Progenitor cell of endocrine pancreas (in vitro differentiated cells): ENCODE results near the gene MTAP. TPM values are rescaled to one million over a fixed set of nuclear protein-coding genes. Genes with fewer than 3 reads are reported as not detected.

ENCODE experiments used
- DNase-seq: peaks from one replicate; pipeline ENCODE4 v3.0.0; 2021; ENCODE audit warnings: low spot score; ENCODE audit not compliant: unreplicated experiment
- H3K27ac Mint-ChIP-seq: 2 replicates; pipeline ENCODE4 v1.8.0; 2021; ENCODE audit warnings: mild to moderate bottlenecking, moderate library complexity, mixed read lengths
- H3K27me3 Mint-ChIP-seq: 2 replicates; pipeline ENCODE4 v1.8.0; 2021; ENCODE audit warnings: mixed read lengths
- H3K36me3 Mint-ChIP-seq: 2 replicates; pipeline ENCODE4 v1.8.0; 2022; ENCODE audit warnings: mixed read lengths; ENCODE audit not compliant: insufficient read depth
- H3K4me1 Mint-ChIP-seq: 2 replicates; pipeline ENCODE4 v1.8.0; 2021; ENCODE audit warnings: low read depth, mixed read lengths
- H3K4me3 Mint-ChIP-seq: 2 replicates; pipeline ENCODE4 v1.8.0; 2021; ENCODE audit warnings: low read depth, mild to moderate bottlenecking, moderate library complexity, mixed read lengths
- H3K9me3 Mint-ChIP-seq: 2 replicates; pipeline ENCODE4 v1.8.0; 2021; ENCODE audit warnings: low read depth, mixed read lengths
- total RNA-seq: library from RNA; stranded (reverse); gene quantifications from 2 replicates; pipeline ENCODE4 v1.2.1, GENCODE V29; 2021
- TF ChIP-seq, protein P1 (sequence below): fragments of 200-600 bp; sonication (generic); IDR thresholded peaks from one replicate; pipeline ENCODE4 v1.5.0; 2021; ENCODE audit warnings: antibody characterized with exemption, mild to moderate bottlenecking; ENCODE audit not compliant: unreplicated experiment

Gene MTAP
- total RNA-seq, 1 donor from 2014 or later = 73.4 TPM

DNA sequence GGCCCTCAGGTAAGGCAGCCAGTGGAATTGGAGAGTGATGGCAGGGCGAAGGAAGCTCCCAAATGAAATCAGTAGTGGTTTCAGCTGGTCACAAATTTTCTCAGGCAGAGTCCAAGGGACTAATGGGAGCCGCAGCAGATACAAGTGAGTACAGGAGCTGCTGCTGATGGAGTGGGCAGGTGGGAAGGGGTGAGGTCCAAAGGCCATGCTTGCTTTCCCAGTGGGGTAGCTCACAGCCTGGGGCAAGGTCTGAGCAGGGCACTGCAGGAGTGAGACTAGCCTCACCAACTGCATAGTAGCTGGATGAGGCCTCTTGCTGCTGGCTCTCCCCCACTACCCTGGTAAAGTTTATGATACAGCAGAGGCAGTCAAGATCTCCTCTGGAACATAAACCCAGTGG lies 38.2 kb downstream of the MTAP start:
- Mint-ChIP-seq H3K4me1 (peaks cover 7% of the 10 kb centered on the region), H3K36me3 (peaks cover 92% of the 10 kb centered on the region), H3K4me3 (no peak overlapping the region), H3K27me3 (no peaks in the 10 kb centered on the region), H3K9me3 (peaks cover 64% of the 10 kb centered on the region), H3K27ac (no peak overlapping the region)
- no peak for DNase-seq
- TF ChIP-seq, protein P1, sequence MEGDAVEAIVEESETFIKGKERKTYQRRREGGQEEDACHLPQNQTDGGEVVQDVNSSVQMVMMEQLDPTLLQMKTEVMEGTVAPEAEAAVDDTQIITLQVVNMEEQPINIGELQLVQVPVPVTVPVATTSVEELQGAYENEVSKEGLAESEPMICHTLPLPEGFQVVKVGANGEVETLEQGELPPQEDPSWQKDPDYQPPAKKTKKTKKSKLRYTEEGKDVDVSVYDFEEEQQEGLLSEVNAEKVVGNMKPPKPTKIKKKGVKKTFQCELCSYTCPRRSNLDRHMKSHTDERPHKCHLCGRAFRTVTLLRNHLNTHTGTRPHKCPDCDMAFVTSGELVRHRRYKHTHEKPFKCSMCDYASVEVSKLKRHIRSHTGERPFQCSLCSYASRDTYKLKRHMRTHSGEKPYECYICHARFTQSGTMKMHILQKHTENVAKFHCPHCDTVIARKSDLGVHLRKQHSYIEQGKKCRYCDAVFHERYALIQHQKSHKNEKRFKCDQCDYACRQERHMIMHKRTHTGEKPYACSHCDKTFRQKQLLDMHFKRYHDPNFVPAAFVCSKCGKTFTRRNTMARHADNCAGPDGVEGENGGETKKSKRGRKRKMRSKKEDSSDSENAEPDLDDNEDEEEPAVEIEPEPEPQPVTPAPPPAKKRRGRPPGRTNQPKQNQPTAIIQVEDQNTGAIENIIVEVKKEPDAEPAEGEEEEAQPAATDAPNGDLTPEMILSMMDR = no peak

DNA sequence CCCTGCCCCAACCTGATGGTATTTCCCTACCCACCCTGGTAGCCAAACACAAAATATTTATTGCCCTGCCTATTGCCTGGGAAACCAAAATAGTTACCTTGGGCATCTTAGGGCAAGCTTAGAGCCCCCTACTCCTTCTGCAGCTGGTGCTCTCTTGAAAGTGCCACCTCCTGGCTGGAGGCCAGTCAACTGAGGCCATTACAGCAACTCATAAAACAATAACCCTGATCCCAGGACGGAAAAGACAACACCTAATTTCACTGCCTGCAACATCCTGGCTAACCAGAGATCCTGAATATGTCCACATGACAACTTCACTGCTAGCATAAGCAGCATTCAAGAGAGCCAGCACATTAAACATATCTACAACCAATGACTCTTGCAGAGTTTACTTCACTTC lies 38.7 kb downstream of the MTAP start:
- H3K36me3 Mint-ChIP-seq = peaks cover 92% of the 10 kb centered on the region
- H3K9me3 Mint-ChIP-seq = peaks cover 67% of the 10 kb centered on the region
- TF ChIP-seq, protein P1 = no peak
- H3K27me3 Mint-ChIP-seq = no peaks in the 10 kb centered on the region
- no peak for DNase-seq
- no peak overlapping the region for H3K27ac Mint-ChIP-seq
- peaks cover 5% of the 10 kb centered on the region for H3K4me1 Mint-ChIP-seq
- no peak overlapping the region for H3K4me3 Mint-ChIP-seq

DNA sequence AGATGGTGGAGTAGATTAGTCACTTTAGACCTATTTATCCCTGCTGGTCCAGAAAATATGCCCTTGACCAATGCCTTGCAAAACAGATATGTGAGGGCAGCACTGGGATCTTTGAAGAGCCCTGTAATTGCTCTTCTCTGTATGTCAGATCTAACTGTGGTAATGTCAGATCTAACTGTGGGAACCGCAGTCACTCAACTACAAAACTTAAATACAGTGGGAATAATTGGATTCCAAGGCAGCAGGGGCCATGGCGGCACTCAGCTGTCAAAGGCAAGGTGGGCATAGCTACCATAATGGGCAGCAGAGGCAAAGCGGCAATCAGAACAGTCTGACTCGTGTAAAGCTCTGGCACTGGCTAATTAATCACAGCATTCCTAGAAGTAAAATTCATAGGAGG lies 46.2 kb downstream of the MTAP start:
- TF ChIP-seq, protein P1 = no peak

DNA sequence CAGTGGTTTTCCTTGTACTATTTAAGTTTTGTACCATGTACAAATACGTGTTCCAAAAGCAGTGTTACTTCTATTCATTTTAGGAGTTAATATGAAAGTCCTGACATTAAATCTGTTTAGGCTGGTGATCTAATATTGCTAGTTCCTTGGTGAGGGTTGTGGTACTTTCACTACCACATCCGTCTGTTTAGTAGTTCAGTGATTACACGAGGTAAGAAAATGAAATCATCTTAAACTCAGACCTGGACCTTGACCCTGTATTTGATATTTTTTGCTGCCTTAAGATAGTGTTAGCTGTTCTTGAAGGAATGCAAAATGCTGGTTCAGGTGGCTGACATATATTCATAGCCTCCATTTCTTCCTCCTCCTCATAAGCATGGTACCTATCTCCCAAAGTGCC lies 50.3 kb downstream of the MTAP start:
- H3K4me3 Mint-ChIP-seq = no peak overlapping the region
- H3K4me1 Mint-ChIP-seq = peaks cover 13% of the 10 kb centered on the region
- H3K27ac Mint-ChIP-seq = no peak overlapping the region
- H3K27me3 Mint-ChIP-seq = no peaks in the 10 kb centered on the region
- H3K36me3 Mint-ChIP-seq = peaks cover 64% of the 10 kb centered on the region
- TF ChIP-seq, protein P1 = no peak
- H3K9me3 Mint-ChIP-seq = peaks cover 14% of the 10 kb centered on the region
- DNase-seq = no peak

More for the DNA sequence above, 46.2 kb downstream of the MTAP start:
- peaks cover 49% of the 10 kb centered on the region for H3K9me3 Mint-ChIP-seq
- H3K4me1 Mint-ChIP-seq = peaks cover 9% of the 10 kb centered on the region
- H3K27ac Mint-ChIP-seq = no peak overlapping the region
- H3K27me3 Mint-ChIP-seq = no peaks in the 10 kb centered on the region
- DNase-seq = no peak
- no peak overlapping the region for H3K4me3 Mint-ChIP-seq
- H3K36me3 Mint-ChIP-seq = peaks cover 77% of the 10 kb centered on the region

DNA sequence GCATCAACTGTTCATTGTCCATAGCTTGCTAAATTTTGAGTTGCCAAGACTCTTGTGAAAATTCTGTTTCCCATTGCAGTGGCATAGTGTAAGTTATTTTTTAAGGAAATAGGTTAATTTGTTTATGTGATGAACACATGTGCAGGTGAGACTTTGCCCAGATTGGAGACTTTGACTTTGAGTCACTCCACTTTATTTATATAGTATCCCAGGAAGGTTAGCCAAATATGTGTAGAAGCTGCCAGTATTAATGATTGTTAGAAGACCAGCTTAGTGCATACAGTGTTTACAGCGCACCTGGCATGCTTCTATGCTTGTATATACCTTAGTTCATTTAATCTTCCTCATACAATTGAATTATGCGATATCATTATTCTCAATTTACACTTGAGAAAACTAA lies 51.0 kb downstream of the MTAP start:
- peaks cover 63% of the 10 kb centered on the region for H3K36me3 Mint-ChIP-seq
- H3K27me3 Mint-ChIP-seq = no peaks in the 10 kb centered on the region
- peaks cover 13% of the 10 kb centered on the region for H3K4me1 Mint-ChIP-seq
- H3K27ac Mint-ChIP-seq = no peak overlapping the region
- H3K4me3 Mint-ChIP-seq = no peak overlapping the region
- no peak for DNase-seq
- TF ChIP-seq, protein P1 = no peak
- peaks cover 7% of the 10 kb centered on the region for H3K9me3 Mint-ChIP-seq
